ENCODE data around the gene GSG1L. TPM values are rescaled to one million over a fixed set of nuclear protein-coding genes. Genes with fewer than 3 reads are reported as not detected.

GSG1L gene
- total and polyA plus RNA-seq, 9 of the 15 experiments (the other 6 are each of a cell fraction or from before 2014, with no cell fraction given) = not detected

DNA sequence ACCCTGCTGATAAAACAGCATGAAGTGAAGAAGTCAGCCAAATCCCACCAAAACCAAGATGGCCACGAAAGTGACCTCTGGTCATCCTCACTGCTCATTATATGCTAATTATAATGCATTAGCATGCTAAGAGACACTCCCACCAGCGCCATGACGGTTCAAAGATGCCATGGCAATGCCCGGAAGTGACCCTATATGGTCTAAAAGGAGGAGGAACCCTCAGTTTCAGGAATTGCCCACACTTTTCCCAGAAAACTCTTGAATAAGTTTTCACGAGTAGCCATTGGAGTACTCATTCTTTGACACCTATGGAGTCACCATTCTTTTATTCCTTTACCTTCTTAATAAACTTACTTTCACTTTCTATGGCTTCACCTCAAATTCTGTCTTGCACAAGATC is 44.3 kb downstream of the GSG1L start:
- 0% methylated on average over 5 of the region's 5 CpGs for WGBS (ENCODE audit: insufficient coverage, low coverage, missing lambda C conversion rate)
- intact Hi-C loops (cut with micrococcal nuclease) = no loop called here

DNA sequence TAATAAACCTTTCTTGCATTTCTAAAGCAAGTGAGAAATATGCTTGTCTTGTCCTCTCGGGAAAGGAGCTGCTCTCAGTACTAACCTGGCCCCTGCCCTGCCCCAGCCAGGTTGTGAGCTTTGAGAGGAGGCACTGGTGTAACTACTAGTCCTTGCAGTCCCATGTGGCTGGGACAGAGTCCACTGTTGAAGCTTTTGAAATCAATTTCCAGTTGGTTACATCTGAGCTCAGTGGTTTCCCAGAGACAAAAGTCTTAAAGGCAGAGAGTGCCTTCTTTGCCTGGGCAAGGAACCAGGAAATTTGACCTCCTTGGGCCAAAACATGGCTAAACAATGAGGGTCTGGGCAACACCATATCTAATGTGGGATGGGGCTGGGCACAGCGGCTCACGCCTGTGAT is 48.7 kb downstream of the GSG1L start:
- TF ChIP-seq, protein P1, sequence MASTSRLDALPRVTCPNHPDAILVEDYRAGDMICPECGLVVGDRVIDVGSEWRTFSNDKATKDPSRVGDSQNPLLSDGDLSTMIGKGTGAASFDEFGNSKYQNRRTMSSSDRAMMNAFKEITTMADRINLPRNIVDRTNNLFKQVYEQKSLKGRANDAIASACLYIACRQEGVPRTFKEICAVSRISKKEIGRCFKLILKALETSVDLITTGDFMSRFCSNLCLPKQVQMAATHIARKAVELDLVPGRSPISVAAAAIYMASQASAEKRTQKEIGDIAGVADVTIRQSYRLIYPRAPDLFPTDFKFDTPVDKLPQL (IDR thresholded peaks at IDR 0.05; ENCODE audit: extremely low read depth, insufficient read length) = no peak
- TF ChIP-seq TRIM28 (IDR thresholded peaks at IDR 0.05) = no peak
- TF ChIP-seq ARID1B (IDR thresholded peaks at IDR 0.05) = no peak
- no peak for TF ChIP-seq FOXA3 (CRISPR knock-in tag; conservative IDR thresholded peaks at IDR 0.05 in 1 of 2, IDR thresholded peaks at IDR 0.05 in 1 of 2)
- TF ChIP-seq CHD2 (IDR thresholded peaks at IDR 0.05; ENCODE audit: low read depth, low read length) = no peak
- no peak for TF ChIP-seq ZNF785 (CRISPR knock-in tag; IDR thresholded peaks at IDR 0.05)
- TF ChIP-seq NR2C1 (IDR thresholded peaks at IDR 0.05) = no peak
- no peak for TF ChIP-seq NR2C1 (tag; IDR thresholded peaks at IDR 0.05)
- no peak for TF ChIP-seq ZBTB1 (CRISPR knock-in tag; IDR thresholded peaks at IDR 0.05; ENCODE audit: borderline replicate concordance, low read depth)
- H3K9me1 ChIP-seq (ENCODE audit: control insufficient read depth, insufficient read depth, low read length) = no peaks in the 10 kb centered on the region
- no peak overlapping the region for H3K27ac ChIP-seq (ENCODE audit: extremely low read depth, low read depth, low read length)
- intact Hi-C loops (cut with micrococcal nuclease) = no loop called here
- WGBS (ENCODE audit: insufficient coverage, low coverage, missing lambda C conversion rate) = 0% methylated on average over 3 of the region's 3 CpGs
- ChIA-PET CTCF (ENCODE audit: low intra/inter-chr PET ratio) (no interaction called here), POLR2A (interaction anchor here (0.6 kb wide), 2 partner anchors 16 to 46 kb away, joined by 3 read pairs; no protein-coding TSS in a partner anchor)
- H4K20me1 ChIP-seq (replicated peaks; ENCODE audit: control insufficient read depth, insufficient read depth, low read length) = no peaks in the 10 kb centered on the region
- H3K4me3 ChIP-seq = no peak overlapping the region
- in situ Hi-C loops (cut with MboI) = no loop called here
- no peaks in the 10 kb centered on the region for H3K9me3 ChIP-seq (replicated peaks; ENCODE audit: control insufficient read depth, insufficient read depth, low read depth, low read length)
- DNase-seq (ENCODE audit: extremely low read depth in 1 of 4, low spot score in 3 of 4) (no peak), ATAC-seq (no peak), FAIRE-seq (no peak)
- H3K9ac ChIP-seq (ENCODE audit: insufficient read depth in 1 of 2, low read depth in 2 of 2, low read length in 2 of 2) = no peak overlapping the region
- no peaks in the 10 kb centered on the region for H3K79me2 ChIP-seq (ENCODE audit: control insufficient read depth, insufficient read depth, low read length)
- H3K4me2 ChIP-seq (ENCODE audit: insufficient read depth, low read length) = no peak overlapping the region
- no TSS peak for BruUV-seq (replicated peaks)
- no peak overlapping the region for H2AFZ ChIP-seq (ENCODE audit: low read depth, low read length)
- no peaks in the 10 kb centered on the region for H3K4me1 ChIP-seq (replicated peaks in 1 of 2; ENCODE audit: control insufficient read depth in 2 of 2, insufficient read depth in 2 of 2, low read length in 2 of 2)
- no peaks in the 10 kb centered on the region for H3K36me3 ChIP-seq (ENCODE audit: control insufficient read depth, insufficient read depth, low read length)
- H3K27me3 ChIP-seq (ENCODE audit: control insufficient read depth in 2 of 2, insufficient read depth in 2 of 2, low read length in 2 of 2) = peaks cover 25 to 58% of the 10 kb centered on the region in 2 experiments; a peak in 4 of 5 replicates

More for the DNA sequence above, 44.3 kb downstream of the GSG1L start:
- no peak for ATAC-seq
- Histone ChIP-seq H3K4me1 (replicated peaks in 1 of 2; ENCODE audit: control insufficient read depth in 2 of 2, insufficient read depth in 2 of 2, low read length in 2 of 2) (no peaks in the 10 kb centered on the region), H3K9me3 (replicated peaks; ENCODE audit: control insufficient read depth, insufficient read depth, low read depth, low read length) (no peaks in the 10 kb centered on the region; the same call in 1 of the 2 replicates), H3K79me2 (ENCODE audit: control insufficient read depth, insufficient read depth, low read length) (no peaks in the 10 kb centered on the region), H3K4me3 (no peak overlapping the region), H3K27me3 (ENCODE audit: control insufficient read depth in 2 of 2, insufficient read depth in 2 of 2, low read length in 2 of 2) (peaks cover 12 to 31% of the 10 kb centered on the region in 2 experiments; a peak in 4 of 5 replicates), H3K27ac (ENCODE audit: extremely low read depth, low read depth, low read length) (no peak overlapping the region), H2AFZ (ENCODE audit: low read depth, low read length) (no peak overlapping the region), H4K20me1 (replicated peaks; ENCODE audit: control insufficient read depth, insufficient read depth, low read length) (no peaks in the 10 kb centered on the region), H3K9me1 (ENCODE audit: control insufficient read depth, insufficient read depth, low read length) (no peaks in the 10 kb centered on the region), H3K9ac (ENCODE audit: insufficient read depth in 1 of 2, low read depth in 2 of 2, low read length in 2 of 2) (no peak overlapping the region), H3K36me3 (ENCODE audit: control insufficient read depth, insufficient read depth, low read length) (no peaks in the 10 kb centered on the region), H3K4me2 (ENCODE audit: insufficient read depth, low read length) (no peak overlapping the region)
- ChIA-PET POLR2A (no interaction called here), CTCF (ENCODE audit: low intra/inter-chr PET ratio) (no interaction called here)
- in situ Hi-C loops (cut with MboI) = no loop called here
- FAIRE-seq = no peak
- DNase-seq (ENCODE audit: extremely low read depth in 1 of 4, low spot score in 3 of 4) = no peak
- no TSS peak for BruUV-seq (replicated peaks)
- TF ChIP-seq PRPF4 (IDR thresholded peaks at IDR 0.05; ENCODE audit: insufficient read depth, low read depth, low read length, poor library complexity, severe bottlenecking) (no peak), SRF (CRISPR knock-in tag; IDR thresholded peaks at IDR 0.05) (peak in 1 of 2 experiments; percentile 90; a peak in 2 of 4 replicates)

Data from K562 (cell line).